IPS-NIHi11 (cell line): ENCODE data around the gene NNMT.
A peak's percentile ranks its signal among the peaks of the same experiment; 100 is the strongest.

Source experiments
- DNase-seq: peaks from one replicate; pipeline ENCODE4 v3.0.0; 2012; ENCODE audit warnings: mixed read lengths, low spot score

The NNMT gene

GRCh38 chr11:114263513-114264170 is 32.6 kb upstream of the NNMT start:
- no peak for DNase-seq

GRCh38 chr11:114264381-114264780 is 31.8 kb upstream of the NNMT start:
- DNase-seq, result no peak

DNA sequence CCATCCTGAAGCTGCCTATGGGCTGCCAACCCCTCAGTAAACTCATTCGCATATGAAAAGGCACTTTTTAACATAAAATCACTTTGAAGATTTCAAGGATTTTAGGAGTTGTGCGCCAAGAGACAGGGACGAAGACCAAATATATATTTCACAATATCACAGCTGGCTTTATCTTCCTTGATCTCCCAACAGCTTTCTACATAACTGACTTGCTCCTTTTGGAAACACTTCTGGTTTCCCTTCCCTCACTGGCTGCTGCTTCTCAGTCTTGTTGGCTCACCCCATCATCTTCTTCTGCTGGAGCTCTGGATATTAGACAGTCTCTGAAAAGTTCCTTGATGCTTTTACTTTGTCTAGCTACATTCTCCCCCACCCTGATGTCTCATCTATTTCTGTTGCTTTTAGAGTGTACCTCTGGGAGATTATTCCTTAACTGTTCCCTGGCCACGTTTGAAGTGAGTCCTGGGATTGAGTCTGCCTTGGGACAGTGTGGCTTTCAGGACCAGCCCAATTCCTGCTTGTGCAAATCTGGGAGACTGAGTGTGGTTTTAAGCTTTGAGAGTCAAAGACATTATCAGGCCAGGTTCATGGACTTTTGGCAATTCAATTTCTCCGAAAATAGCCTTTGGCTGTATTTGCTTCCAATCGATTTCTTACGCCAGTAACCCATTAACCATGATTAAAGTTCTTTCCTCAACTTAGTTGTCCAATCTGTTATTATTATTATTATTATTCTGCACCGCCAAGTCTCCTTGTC is 30.9 kb upstream of the NNMT start:
- no peak for DNase-seq

DNA sequence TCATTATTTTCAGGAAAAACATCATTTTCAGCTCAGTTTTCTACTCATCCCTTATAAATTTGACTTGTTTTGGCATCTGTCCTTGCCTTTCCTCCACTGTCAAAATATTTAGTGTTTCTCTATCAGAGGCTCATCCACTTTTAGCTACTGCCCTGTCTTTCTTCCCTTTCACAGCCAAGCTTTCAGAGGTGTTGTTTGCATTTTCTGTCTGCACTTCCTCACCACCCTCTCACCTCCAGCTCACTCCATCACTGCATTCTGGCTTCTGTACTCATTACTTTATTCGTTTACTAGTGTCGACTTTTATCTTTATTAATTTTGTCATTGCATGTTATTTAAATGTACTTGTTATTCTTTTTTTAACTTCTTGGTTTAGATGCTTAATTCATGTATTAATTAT is 26.7 kb upstream of the NNMT start:
- DNase-seq, result no peak

GRCh38 chr11:114270531-114271270 is 25.5 kb upstream of the NNMT start:
- DNase-seq, result no peak

GRCh38 chr11:114271316-114271715 is 24.9 kb upstream of the NNMT start:
- no peak for DNase-seq

GRCh38 chr11:114272311-114272710 is 23.9 kb upstream of the NNMT start:
- no peak for DNase-seq

GRCh38 chr11:114273071-114273470 is 23.1 kb upstream of the NNMT start:
- no peak for DNase-seq

GRCh38 chr11:114273890-114274635 is 22.1 kb upstream of the NNMT start:
- no peak for DNase-seq

GRCh38 chr11:114274637-114275036 is 21.6 kb upstream of the NNMT start:
- no peak for DNase-seq

DNA sequence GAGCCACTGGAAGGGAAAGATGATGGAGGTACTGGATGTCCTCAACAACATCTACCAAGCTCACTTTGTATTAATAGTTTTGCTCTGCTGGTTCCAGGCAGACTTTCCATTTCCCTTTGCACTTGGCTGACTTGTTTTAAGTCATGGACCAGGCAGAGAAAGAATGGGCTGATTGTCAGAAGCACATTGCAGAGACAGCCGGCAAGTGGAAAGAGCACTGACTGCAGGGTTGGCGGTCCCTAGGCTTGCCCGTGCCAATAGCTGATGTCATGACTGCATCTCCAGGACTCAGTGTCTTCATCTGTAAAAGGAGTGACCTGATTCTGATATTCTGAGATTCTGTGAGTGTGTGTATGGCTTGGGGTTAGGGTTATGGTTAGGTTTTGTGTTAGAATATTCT is 20.9 kb upstream of the NNMT start:
- DNase-seq, result no peak

DNA sequence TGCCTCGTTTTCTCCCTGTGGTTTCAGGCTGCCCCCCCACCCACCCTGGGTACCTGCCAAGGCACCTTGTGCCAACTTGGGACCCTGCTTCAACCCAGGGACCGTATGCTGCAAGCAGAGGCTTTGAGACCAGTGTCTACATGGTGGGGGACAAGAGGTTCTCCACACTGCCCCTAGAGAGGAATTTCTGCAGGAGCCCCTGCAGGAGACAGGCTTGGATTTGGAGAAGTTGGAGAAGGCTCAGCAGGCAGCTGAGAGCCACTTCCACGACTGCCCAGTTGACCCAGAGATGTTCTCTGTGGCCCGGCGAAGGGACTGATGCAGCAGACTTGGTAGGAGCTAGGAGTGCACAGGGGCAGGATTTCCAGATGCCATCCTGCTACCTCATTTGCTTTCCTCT is 20.1 kb upstream of the NNMT start:
- DNase-seq, result no peak

DNA sequence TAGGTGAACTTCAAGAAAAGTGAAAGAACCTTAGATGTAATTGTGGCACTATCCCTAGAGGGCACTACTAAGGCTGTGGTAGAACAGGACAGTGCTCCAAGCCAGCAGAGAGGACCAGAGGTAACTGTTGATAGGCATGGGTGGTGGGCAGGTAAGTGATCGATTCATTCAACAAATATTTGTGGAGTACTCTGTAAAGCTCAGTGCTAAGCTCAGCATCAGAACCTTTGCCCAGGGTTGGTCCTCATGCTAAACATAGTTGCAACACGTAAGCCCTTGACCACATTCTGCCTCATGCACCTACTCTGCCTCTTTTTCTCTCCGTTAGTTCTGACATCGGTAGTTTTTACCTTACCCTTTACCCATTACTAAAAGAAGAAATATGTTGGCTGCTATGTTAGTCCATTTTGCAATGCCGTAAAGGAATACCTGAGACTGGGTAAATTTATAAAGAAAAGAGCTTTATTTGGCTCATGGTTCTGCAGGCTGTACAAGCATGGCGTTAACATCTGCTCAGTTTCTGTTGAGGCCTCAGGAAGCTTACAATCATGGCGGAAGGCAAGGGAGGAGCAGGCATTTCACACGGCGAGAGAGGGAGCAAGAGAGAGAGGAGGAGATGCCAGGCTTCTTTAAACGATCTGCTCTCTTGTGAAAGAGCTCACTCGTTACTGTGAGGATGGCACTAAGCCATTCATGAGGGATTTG is 18.4 kb upstream of the NNMT start:
- DNase-seq, result no peak

- DNase-seq, result no peak
Measured at GRCh38 chr11:114278342-114279065, 17.7 kb upstream of the NNMT start.

GRCh38 chr11:114279792-114280546 is 16.2 kb upstream of the NNMT start:
- DNase-seq, result no peak

DNA sequence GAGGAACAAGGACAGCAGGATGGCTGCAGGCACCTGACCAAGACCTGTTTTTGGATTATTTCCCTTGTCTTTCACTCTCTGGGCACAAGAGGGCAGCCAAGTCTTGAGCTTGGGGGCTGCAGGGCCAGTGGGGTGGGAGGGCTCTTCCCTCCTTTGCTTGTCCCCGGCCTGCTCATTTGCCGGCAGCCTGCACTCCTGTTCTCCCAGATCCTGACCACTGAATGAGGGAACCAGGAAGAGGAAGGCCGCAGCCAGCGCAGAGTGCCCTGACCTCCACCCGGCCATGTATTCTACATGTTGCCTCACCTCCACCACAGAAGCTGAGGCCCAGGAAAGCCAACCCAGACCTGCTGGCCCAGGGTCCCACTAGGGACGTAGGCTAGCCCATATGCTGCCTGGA is 15.5 kb upstream of the NNMT start:
- DNase-seq, result peak; percentile 88

DNA sequence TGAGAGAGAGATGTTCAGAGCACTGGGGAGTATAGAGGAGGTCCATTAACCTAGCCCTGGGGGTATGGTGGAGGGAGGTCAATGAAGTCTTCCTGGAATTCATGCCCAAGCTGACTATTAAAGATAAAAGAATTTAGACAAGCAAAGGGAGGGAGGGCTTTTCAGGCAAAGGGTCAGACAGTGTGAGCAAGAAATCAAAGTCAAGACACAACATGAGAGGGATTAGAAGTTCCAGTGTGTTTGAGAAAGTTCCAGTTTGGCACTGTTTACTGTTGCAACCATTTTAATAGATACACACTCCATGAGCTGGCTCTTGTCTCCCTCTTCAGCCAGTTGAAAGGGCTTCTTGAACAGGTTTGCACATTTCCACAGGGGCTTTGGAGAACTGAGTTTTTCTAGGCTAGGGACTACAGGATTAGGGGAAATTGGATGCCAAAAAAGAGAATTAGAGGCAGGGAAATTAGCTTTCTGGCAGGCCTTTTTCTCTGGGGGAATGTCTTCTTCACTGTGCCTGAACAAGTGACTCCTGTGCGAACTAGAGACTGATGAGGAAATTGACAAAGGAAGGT is 14.7 kb upstream of the NNMT start:
- no peak for DNase-seq

- no peak for DNase-seq
Measured at GRCh38 chr11:114282488-114282887, 13.7 kb upstream of the NNMT start.

- DNase-seq, result no peak
Measured at GRCh38 chr11:114283422-114283821, 12.8 kb upstream of the NNMT start.

DNA sequence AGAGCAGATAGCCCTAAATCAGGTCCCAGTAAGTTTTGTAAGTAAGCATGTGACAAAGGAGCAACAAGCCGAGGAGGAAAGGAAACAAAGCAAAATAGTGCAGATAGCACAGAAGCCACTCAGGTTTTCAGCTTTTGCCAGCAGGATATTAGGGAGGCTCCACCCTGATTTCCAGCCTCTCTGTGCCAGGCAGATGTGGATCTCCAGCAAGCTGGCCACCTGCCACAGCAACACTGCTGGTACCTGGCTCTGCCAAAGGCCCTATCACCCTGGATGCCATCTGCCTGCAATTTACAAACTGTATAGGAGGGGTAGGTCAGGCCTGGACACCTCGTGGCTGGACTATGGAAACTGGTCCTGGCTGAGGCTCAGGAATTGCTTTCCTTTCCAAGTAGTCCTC is 12.2 kb upstream of the NNMT start:
- no peak for DNase-seq
